Measurements from ENCODE around the gene FNDC10.

FNDC10 gene

DNA sequence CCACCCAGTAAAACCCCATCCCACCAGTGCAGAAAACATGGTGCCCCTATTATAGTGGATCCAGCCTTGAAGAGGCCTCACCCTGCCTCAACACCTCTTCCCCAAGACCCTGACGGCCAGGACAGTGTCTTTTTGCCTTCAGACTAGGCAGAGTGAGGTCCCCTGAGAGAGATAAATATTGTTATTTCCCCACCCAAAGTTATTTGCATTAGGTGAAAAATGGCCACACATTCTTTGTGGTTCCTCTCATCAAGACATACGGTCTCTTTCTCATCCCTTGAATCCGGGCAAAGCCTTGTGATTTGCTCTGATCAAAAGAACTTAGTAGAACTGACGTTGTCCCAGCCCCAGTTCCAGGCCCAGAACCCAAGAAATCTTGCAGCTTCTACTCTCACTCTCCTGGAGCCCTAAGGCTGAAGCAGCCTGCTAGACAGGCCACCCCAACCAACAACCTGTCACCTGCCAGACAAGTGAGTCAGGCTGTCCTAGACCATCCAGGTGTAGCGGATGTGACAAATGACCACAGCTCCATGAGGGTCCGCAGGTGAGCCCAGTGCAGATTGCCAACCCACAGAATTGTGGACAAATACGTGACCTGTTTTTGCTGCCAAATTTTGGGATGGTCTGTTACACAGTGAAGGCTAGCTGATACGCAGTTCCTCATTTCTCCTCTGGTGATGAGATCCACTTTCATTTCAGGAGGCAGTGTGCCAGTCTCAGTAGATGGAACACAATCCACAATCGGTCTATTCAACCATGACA is 17.2 kb downstream of the FNDC10 start:
- no peaks in the 10 kb centered on the region for H3K9me3 ChIP-seq (ENCODE audit: control insufficient read depth, insufficient read depth, low read length)
- no peaks in the 10 kb centered on the region for H3K4me1 ChIP-seq (ENCODE audit: control insufficient read depth, insufficient read depth, low read length)
- H3K9ac ChIP-seq (ENCODE audit: low read depth, low read length), result no peak overlapping the region
- peaks cover 2% of the 10 kb centered on the region for H3K27me3 ChIP-seq (ENCODE audit: control insufficient read depth, insufficient read depth, low read length)
- H3K36me3 ChIP-seq (ENCODE audit: control insufficient read depth, insufficient read depth, low read length), result no peaks in the 10 kb centered on the region
- no peak overlapping the region for H3K4me3 ChIP-seq (ENCODE audit: low read depth, low read length)

DNA sequence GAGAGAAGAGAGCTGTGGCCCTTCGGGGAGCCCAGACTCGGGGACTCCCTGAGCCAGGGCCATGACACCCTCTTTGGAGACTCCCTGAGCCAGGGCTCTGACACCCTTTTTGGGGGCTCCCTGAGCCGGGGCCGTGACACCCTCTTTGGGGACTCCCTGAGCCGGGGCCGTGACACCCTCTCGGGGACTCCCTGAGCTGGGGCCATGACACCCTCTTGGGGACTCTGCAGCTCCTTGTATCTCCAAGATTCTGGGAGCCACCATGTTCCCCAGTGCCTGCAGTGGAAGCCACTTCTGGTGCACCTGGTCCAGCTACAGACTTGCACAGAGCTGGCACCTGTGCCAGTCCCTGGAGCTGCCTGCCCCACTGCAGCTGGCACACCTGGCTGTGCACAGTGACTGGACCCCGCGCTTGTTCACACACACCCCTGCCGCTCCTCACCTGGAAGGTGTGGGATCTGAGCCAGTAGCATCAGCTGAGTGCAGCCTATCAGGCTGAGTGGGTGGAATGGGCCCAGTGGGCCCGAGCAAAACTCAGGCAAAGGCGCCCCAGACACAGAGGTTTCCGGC is 21.5 kb downstream of the FNDC10 start:
- no peaks in the 10 kb centered on the region for H3K4me1 ChIP-seq (ENCODE audit: control insufficient read depth, insufficient read depth, low read length)
- H3K27me3 ChIP-seq (ENCODE audit: control insufficient read depth, insufficient read depth, low read length), result no peaks in the 10 kb centered on the region
- H3K9ac ChIP-seq (ENCODE audit: low read depth, low read length), result no peak overlapping the region
- no peaks in the 10 kb centered on the region for H3K9me3 ChIP-seq (ENCODE audit: control insufficient read depth, insufficient read depth, low read length)
- H3K36me3 ChIP-seq (ENCODE audit: control insufficient read depth, insufficient read depth, low read length), result peaks cover 2% of the 10 kb centered on the region
- H3K4me3 ChIP-seq (ENCODE audit: low read depth, low read length), result no peak overlapping the region

DNA sequence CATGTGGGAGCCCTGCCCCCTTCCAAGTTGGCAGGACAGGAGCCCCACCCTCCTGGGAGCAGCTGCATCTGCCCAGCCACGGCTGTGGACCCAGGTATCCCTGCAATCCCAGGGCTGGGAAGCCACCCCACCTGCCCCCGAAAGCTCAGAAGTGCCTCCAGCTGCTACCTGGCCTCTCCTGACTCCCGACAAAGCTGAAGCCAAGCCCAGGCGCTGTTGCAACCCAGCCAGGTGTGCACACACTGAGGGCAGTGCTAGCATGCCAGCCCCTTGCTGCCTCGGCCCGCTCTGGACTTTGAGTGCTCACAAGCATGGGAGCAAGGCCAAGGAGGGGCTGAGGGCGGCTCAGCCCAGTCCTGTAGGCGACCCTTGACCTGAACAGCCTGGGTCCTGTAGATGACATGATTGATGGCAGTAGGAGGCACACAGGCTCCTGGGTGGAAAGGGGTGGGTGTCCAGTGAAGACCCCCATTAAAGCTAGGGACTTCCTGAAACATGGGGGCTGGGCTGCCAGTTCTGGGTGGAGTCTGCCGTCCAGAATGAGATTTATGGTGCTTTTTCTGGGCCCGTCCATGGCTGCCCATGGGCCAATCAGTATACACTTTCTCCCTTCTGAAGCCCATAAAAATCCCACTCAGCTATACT is 22.4 kb downstream of the FNDC10 start:
- H3K9me3 ChIP-seq (ENCODE audit: control insufficient read depth, insufficient read depth, low read length), result no peaks in the 10 kb centered on the region
- no peak overlapping the region for H3K4me3 ChIP-seq (ENCODE audit: low read depth, low read length)
- H3K36me3 ChIP-seq (ENCODE audit: control insufficient read depth, insufficient read depth, low read length), result peaks cover 2% of the 10 kb centered on the region
- H3K27me3 ChIP-seq (ENCODE audit: control insufficient read depth, insufficient read depth, low read length), result no peaks in the 10 kb centered on the region
- H3K4me1 ChIP-seq (ENCODE audit: control insufficient read depth, insufficient read depth, low read length), result no peaks in the 10 kb centered on the region
- no peak overlapping the region for H3K9ac ChIP-seq (ENCODE audit: low read depth, low read length)

DNA sequence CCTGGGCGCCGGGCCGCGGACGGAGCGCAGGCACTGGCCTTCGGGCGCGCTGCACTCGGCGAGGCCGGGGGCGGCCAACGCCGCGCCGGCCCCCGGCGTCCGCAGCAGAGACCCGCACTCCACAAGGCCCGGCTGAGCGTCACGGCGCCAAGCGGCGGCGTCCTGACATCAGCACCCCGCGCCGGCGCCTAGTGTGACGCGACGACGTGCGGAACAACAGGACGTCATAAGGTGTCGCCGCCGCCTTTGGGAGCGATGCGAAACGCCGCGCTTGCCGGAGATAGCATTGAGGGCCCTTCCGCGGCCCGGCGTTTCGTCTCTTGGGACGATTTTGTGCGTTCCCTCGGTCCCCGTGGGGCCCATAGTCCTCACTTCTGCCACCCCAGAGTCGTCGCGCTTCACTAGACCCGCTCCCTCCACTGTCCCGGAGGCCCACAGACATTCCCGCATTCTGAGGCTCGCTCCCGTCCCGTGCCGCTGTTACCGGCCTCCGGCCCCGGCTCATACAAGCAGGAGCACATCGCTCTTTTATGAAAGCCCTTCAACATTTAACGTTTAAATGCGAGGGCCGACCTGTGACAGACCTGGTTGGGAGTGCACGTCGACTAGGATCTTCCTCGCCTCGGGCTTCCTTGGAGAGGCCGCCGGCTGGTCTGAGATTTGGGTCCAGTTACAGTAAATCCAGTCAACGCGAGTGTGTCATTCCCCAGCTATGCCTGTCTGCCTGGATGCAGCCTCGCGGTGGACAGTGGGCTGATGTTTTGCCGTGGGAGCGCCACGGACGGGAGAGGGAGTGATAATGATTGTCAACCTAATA is 25.0 kb downstream of the FNDC10 start, which contains the start of gene SSU72:
Gene SSU72, minus strand, starts transcription at position 143 of the 817 bp plus-strand sequence. CDS start 306 bp downstream, outside the sequence.
- Histone ChIP-seq H3K36me3 (ENCODE audit: control insufficient read depth, insufficient read depth, low read length) (peaks cover 3% of the 10 kb centered on the region), H3K27me3 (ENCODE audit: control insufficient read depth, insufficient read depth, low read length) (no peaks in the 10 kb centered on the region), H3K4me1 (ENCODE audit: control insufficient read depth, insufficient read depth, low read length) (no peaks in the 10 kb centered on the region), H3K4me3 (ENCODE audit: low read depth, low read length) (peak within 1 kb of the TSS; percentile 96), H3K9me3 (ENCODE audit: control insufficient read depth, insufficient read depth, low read length) (no peaks in the 10 kb centered on the region), H3K9ac (ENCODE audit: low read depth, low read length) (peak within 1 kb of the TSS; percentile 97)

DNA sequence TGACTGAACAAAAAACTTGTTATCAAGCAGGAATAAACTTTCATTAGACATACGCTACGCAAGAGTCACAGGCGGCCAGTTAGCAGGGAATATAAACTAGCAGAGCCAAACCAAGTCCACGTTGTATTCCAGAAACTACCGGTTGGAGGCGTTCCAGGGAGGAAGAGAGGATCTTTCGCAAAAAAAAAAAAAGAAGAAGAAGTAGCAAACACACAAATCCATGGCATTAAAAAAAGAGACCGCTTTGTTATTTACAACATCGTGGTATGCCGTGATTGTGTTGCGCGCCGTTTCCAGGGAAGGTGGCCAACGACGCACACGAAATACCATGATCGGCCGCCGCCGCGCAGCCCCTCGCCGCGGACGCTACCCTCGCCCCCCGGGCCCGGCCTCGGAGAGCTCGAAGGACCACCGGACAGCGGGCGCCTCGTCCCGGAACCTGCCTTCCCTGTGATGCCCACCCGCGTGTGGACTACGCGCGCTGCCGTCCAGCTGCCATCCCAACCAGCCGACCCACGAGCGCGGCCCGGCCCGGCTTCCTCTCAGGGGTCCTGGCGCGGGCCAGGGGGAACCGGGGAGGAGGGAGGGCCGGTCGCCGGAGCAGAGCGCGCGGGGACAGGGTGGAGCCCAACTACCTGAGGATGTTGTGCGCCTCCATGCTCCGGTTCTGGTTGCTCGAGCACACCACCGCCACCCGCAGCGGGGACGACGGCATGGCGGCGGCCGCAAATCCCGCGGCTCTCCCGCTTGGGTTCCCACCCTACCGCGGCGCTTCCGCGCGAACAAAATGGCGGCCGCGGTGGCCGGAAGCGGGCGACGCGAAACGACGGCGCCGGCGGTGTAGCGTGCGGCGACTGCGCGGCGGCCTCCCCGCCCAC is 25.9 kb downstream of the FNDC10 start:
- Histone ChIP-seq H3K4me1 (ENCODE audit: control insufficient read depth, insufficient read depth, low read length) (no peaks in the 10 kb centered on the region), H3K4me3 (ENCODE audit: low read depth, low read length) (peak overlapping the region; percentile 96), H3K9ac (ENCODE audit: low read depth, low read length) (peak overlapping the region; percentile 93), H3K27me3 (ENCODE audit: control insufficient read depth, insufficient read depth, low read length) (no peaks in the 10 kb centered on the region), H3K9me3 (ENCODE audit: control insufficient read depth, insufficient read depth, low read length) (no peaks in the 10 kb centered on the region), H3K36me3 (ENCODE audit: control insufficient read depth, insufficient read depth, low read length) (peaks cover 5% of the 10 kb centered on the region)

DNA sequence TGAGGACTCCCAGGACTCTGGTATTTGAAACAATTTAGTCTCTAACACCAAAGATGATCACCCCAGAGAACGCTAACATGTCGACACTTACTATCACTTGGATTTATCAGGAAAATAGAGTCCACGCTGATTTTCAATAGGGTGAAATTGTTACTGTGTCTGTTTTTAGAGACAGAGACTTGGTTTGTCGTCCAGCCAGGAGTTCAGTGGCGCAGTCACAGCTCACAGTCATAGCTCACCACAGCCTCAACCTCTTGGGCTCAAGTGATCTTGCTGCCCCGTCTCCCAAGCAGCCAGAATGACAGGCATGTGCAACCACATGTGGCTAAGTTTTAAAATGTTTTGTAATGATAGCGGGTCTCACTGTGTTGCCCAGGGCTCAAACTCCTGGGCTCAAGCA is 30.6 kb downstream of the FNDC10 start:
- H3K36me3 ChIP-seq (ENCODE audit: control insufficient read depth, insufficient read depth, low read length), result peaks cover 11% of the 10 kb centered on the region
- H3K4me1 ChIP-seq (ENCODE audit: control insufficient read depth, insufficient read depth, low read length), result peaks cover 3% of the 10 kb centered on the region
- no peaks in the 10 kb centered on the region for H3K27me3 ChIP-seq (ENCODE audit: control insufficient read depth, insufficient read depth, low read length)
- no peak overlapping the region for H3K9ac ChIP-seq (ENCODE audit: low read depth, low read length)
- no peaks in the 10 kb centered on the region for H3K9me3 ChIP-seq (ENCODE audit: control insufficient read depth, insufficient read depth, low read length)
- H3K4me3 ChIP-seq (ENCODE audit: low read depth, low read length), result no peak overlapping the region

DNA sequence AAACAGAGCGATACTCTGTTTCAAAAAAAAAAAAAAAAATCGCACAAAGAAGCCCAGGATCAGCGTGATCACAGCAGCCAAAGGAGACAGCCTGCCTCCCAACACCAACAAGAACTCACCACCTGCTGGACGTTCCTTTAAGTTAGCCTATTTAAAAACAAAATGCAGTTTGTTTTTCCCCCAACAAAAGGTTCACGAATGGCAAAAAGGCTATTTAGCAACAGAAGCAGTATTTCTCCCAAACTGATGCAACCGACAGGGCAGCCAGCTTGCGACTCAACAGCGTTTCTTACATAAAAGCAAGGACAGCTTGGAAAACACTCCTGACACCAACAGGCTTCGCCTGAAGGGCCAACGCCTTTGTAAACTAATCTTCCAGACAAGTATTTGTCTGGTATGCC is 32.0 kb downstream of the FNDC10 start:
- H3K36me3 ChIP-seq (ENCODE audit: control insufficient read depth, insufficient read depth, low read length), result peaks cover 24% of the 10 kb centered on the region

DNA sequence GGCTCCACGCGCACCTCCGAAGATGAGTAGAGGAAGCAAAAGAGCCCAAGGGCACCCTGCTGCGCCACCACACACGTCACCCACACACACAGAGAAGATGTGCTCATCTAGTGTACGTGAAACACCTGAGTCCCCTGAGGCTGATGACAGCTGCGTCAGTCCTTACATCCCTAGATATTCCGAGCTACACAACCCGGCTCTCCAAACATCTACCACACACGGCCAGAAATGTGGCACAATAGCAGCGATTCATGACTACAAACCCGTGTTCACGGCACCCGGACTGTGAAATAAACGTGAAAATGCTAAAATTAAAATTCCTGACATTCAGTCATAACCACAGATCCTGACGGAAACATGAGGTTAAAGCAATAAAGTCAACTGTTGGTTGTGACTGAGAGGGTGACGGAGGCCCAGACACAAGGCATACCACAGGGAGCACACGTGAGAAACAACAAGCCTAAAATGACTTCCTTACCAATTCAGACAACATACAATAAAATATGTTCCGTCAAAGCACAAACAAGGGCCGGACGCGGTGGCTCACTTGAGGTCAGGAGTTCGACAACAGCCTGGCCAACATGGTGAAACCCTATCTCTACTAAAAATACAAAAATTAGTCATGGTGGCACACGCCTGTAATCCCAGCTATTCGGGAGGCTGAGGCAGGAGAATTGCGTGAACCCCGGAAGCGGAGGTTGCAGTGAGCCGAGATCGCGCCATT is 32.6 kb downstream of the FNDC10 start:
- Histone ChIP-seq H3K4me3 (ENCODE audit: low read depth, low read length) (no peak overlapping the region), H3K9ac (ENCODE audit: low read depth, low read length) (peak overlapping the region; percentile 47), H3K27me3 (ENCODE audit: control insufficient read depth, insufficient read depth, low read length) (no peaks in the 10 kb centered on the region), H3K4me1 (ENCODE audit: control insufficient read depth, insufficient read depth, low read length) (peaks cover 3% of the 10 kb centered on the region), H3K9me3 (ENCODE audit: control insufficient read depth, insufficient read depth, low read length) (no peaks in the 10 kb centered on the region), H3K36me3 (ENCODE audit: control insufficient read depth, insufficient read depth, low read length) (peaks cover 29% of the 10 kb centered on the region)

More for the DNA sequence above, 32.0 kb downstream of the FNDC10 start:
- Histone ChIP-seq H3K4me1 (ENCODE audit: control insufficient read depth, insufficient read depth, low read length) (peaks cover 3% of the 10 kb centered on the region), H3K4me3 (ENCODE audit: low read depth, low read length) (no peak overlapping the region), H3K9me3 (ENCODE audit: control insufficient read depth, insufficient read depth, low read length) (no peaks in the 10 kb centered on the region), H3K9ac (ENCODE audit: low read depth, low read length) (no peak overlapping the region), H3K27me3 (ENCODE audit: control insufficient read depth, insufficient read depth, low read length) (no peaks in the 10 kb centered on the region)

DNA sequence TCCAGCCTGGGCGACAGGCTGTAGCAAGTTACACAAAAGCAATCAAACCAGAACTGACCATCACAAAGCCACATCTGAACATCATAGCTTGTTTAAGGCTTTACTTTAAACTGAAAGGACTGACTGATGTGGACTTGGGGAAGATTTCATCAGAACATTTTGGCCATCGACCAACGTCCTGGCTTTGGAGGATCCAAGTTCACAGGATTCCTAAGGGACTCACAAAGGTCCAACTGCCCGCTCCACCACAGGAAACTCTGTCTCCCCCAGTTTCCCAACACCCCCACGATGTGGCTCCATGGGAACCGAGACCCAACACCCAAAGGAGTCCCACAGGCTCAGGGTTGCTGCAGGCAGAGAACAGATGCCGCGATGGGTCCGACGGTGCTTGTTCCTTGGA is 34.6 kb downstream of the FNDC10 start:
- H3K27me3 ChIP-seq (ENCODE audit: control insufficient read depth, insufficient read depth, low read length), result no peaks in the 10 kb centered on the region
- no peaks in the 10 kb centered on the region for H3K9me3 ChIP-seq (ENCODE audit: control insufficient read depth, insufficient read depth, low read length)
- H3K9ac ChIP-seq (ENCODE audit: low read depth, low read length), result no peak overlapping the region
- H3K4me1 ChIP-seq (ENCODE audit: control insufficient read depth, insufficient read depth, low read length), result peaks cover 3% of the 10 kb centered on the region
- H3K4me3 ChIP-seq (ENCODE audit: low read depth, low read length), result no peak overlapping the region
- H3K36me3 ChIP-seq (ENCODE audit: control insufficient read depth, insufficient read depth, low read length), result peaks cover 39% of the 10 kb centered on the region

DNA sequence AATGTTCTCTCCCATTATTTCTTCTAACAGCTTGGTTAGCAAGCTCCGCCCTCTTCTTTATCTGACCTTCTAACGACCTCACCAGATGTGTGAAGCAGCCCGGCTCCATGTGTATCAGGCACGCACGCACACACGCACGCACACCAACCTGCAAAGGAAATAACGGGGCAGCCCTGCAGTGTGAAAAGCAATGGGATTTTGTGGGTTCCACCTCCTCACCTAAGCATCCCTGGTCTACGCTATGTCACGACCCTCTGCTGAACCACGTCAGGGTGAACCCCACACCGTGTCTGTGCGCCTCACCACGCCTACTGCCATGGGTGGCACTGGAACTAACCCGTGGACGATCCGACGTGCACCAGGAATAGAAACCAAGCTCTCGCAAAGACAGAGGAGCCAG is 35.7 kb downstream of the FNDC10 start:
- H3K4me1 ChIP-seq (ENCODE audit: control insufficient read depth, insufficient read depth, low read length), result peaks cover 3% of the 10 kb centered on the region
- no peak overlapping the region for H3K9ac ChIP-seq (ENCODE audit: low read depth, low read length)
- no peak overlapping the region for H3K4me3 ChIP-seq (ENCODE audit: low read depth, low read length)
- peaks cover 36% of the 10 kb centered on the region for H3K36me3 ChIP-seq (ENCODE audit: control insufficient read depth, insufficient read depth, low read length)
- H3K27me3 ChIP-seq (ENCODE audit: control insufficient read depth, insufficient read depth, low read length), result no peaks in the 10 kb centered on the region
- no peaks in the 10 kb centered on the region for H3K9me3 ChIP-seq (ENCODE audit: control insufficient read depth, insufficient read depth, low read length)
